Measurements from ENCODE around the gene CLNK.
"Not testable (repeated sequence)": the region's sequence is repeated elsewhere in the genome, so short reads cannot be mapped to it uniquely, and the experiment has no call there.

Gene CLNK

GRCh38 chr4:10656420-10656819 is 28.1 kb downstream of the CLNK start:
- DNase-seq, result no peak

- no peak for DNase-seq
These were observed 28.6 kb downstream of the CLNK start for GRCh38 chr4:10655968-10656367.

GRCh38 chr4:10648479-10648878 is 36.1 kb downstream of the CLNK start:
- no peak for DNase-seq

- DNase-seq, result no peak
These were observed 36.7 kb downstream of the CLNK start for GRCh38 chr4:10647846-10648245.

- DNase-seq, result no peak
These were observed 40.8 kb downstream of the CLNK start for GRCh38 chr4:10643600-10644425.

GRCh38 chr4:10640561-10641201 is 43.9 kb downstream of the CLNK start:
- no peak for DNase-seq

GRCh38 chr4:10639664-10640063 is 44.9 kb downstream of the CLNK start:
- DNase-seq, result no peak

- no peak for DNase-seq
These were observed 45.5 kb downstream of the CLNK start for GRCh38 chr4:10639100-10639499.

- DNase-seq, result no peak
These were observed 49.5 kb downstream of the CLNK start for GRCh38 chr4:10635091-10635490.

GRCh38 chr4:10629394-10629793 is 55.2 kb downstream of the CLNK start:
- DNase-seq, result no peak

GRCh38 chr4:10625131-10625530 is 59.4 kb downstream of the CLNK start:
- no peak for DNase-seq

GRCh38 chr4:10623862-10624261 is 60.7 kb downstream of the CLNK start:
- DNase-seq, result no peak

GRCh38 chr4:10623241-10623640 is 61.3 kb downstream of the CLNK start:
- DNase-seq, result no peak

GRCh38 chr4:10622728-10623127 is 61.8 kb downstream of the CLNK start:
- no peak for DNase-seq

- DNase-seq, result no peak
These were observed 63.6 kb downstream of the CLNK start for GRCh38 chr4:10620935-10621488.

GRCh38 chr4:10619855-10620254 is 64.7 kb downstream of the CLNK start:
- no peak for DNase-seq

GRCh38 chr4:10619220-10619619 is 65.3 kb downstream of the CLNK start:
- no peak for DNase-seq

- DNase-seq, result not testable (repeated sequence)
These were observed 69.6 kb downstream of the CLNK start for GRCh38 chr4:10614926-10615325.

GRCh38 chr4:10613926-10614478 is 70.6 kb downstream of the CLNK start:
- no peak for DNase-seq

- no peak for DNase-seq
These were observed 72.1 kb downstream of the CLNK start for GRCh38 chr4:10612476-10612875.

GRCh38 chr4:10611673-10612072 is 72.9 kb downstream of the CLNK start:
- no peak for DNase-seq

GRCh38 chr4:10608501-10609219 is 75.9 kb downstream of the CLNK start:
- DNase-seq, result no peak

GRCh38 chr4:10607206-10607605 is 77.4 kb downstream of the CLNK start:
- DNase-seq, result no peak
